Measurements from ENCODE around the gene CHKA. TPM values are rescaled to one million over a fixed set of nuclear protein-coding genes. Genes with fewer than 3 reads are reported as not detected.
A peak's percentile ranks its signal among the peaks of the same experiment; 100 is the strongest.

Gene CHKA
- total and polyA plus RNA-seq, 9 of the 15 experiments (the other 6 are each of a cell fraction or from before 2014, with no cell fraction given) = 3.6 to 37.0 (median 30.2) TPM

GRCh38 chr11:68003846-68004550 lies 117.2 kb downstream of the CHKA start, which contains the start of gene UNC93B1 (continued):
- TF ChIP-seq, protein P1, sequence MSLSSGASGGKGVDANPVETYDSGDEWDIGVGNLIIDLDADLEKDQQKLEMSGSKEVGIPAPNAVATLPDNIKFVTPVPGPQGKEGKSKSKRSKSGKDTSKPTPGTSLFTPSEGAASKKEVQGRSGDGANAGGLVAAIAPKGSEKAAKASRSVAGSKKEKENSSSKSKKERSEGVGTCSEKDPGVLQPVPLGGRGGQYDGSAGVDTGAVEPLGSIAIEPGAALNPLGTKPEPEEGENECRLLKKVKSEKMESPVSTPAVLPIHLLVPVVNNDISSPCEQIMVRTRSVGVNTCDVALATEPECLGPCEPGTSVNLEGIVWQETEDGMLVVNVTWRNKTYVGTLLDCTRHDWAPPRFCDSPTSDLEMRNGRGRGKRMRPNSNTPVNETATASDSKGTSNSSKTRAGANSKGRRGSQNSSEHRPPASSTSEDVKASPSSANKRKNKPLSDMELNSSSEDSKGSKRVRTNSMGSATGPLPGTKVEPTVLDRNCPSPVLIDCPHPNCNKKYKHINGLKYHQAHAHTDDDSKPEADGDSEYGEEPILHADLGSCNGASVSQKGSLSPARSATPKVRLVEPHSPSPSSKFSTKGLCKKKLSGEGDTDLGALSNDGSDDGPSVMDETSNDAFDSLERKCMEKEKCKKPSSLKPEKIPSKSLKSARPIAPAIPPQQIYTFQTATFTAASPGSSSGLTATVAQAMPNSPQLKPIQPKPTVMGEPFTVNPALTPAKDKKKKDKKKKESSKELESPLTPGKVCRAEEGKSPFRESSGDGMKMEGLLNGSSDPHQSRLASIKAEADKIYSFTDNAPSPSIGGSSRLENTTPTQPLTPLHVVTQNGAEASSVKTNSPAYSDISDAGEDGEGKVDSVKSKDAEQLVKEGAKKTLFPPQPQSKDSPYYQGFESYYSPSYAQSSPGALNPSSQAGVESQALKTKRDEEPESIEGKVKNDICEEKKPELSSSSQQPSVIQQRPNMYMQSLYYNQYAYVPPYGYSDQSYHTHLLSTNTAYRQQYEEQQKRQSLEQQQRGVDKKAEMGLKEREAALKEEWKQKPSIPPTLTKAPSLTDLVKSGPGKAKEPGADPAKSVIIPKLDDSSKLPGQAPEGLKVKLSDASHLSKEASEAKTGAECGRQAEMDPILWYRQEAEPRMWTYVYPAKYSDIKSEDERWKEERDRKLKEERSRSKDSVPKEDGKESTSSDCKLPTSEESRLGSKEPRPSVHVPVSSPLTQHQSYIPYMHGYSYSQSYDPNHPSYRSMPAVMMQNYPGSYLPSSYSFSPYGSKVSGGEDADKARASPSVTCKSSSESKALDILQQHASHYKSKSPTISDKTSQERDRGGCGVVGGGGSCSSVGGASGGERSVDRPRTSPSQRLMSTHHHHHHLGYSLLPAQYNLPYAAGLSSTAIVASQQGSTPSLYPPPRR (CRISPR knock-in tag; IDR thresholded peaks at IDR 0.05; ENCODE audit: borderline replicate concordance) = no peak
- TF ChIP-seq PHF8 (IDR thresholded peaks at IDR 0.05; ENCODE audit: borderline replicate concordance, low read length) (peak; percentile 70; the same call in 1 of the 2 replicates), FOXP1 (CRISPR knock-in tag; IDR thresholded peaks at IDR 0.05) (no peak), ZNF431 (CRISPR knock-in tag; IDR thresholded peaks at IDR 0.05) (no peak), ZFX (CRISPR knock-in tag; IDR thresholded peaks at IDR 0.05) (no peak; the same call in 1 of the 2 replicates), MITF (IDR thresholded peaks at IDR 0.05) (no peak), ASH1L (IDR thresholded peaks at IDR 0.05; ENCODE audit: borderline replicate concordance, low read depth, partially characterized antibody) (no peak), ZNF282 (CRISPR knock-in tag; IDR thresholded peaks at IDR 0.05) (no peak), KDM2B (CRISPR knock-in tag; IDR thresholded peaks at IDR 0.05) (no peak), ZFPM2 (CRISPR knock-in tag; IDR thresholded peaks at IDR 0.05) (no peak), NFIX (CRISPR knock-in tag; IDR thresholded peaks at IDR 0.05; ENCODE audit: low read depth) (no peak), FOXJ2 (tag; IDR thresholded peaks at IDR 0.05) (no peak), ERF (CRISPR knock-in tag; IDR thresholded peaks at IDR 0.05) (no peak), GTF2A2 (tag; IDR thresholded peaks at IDR 0.05) (no peak), PKNOX1 (IDR thresholded peaks at IDR 0.05) (no peak)
- TF ChIP-seq, protein P2, sequence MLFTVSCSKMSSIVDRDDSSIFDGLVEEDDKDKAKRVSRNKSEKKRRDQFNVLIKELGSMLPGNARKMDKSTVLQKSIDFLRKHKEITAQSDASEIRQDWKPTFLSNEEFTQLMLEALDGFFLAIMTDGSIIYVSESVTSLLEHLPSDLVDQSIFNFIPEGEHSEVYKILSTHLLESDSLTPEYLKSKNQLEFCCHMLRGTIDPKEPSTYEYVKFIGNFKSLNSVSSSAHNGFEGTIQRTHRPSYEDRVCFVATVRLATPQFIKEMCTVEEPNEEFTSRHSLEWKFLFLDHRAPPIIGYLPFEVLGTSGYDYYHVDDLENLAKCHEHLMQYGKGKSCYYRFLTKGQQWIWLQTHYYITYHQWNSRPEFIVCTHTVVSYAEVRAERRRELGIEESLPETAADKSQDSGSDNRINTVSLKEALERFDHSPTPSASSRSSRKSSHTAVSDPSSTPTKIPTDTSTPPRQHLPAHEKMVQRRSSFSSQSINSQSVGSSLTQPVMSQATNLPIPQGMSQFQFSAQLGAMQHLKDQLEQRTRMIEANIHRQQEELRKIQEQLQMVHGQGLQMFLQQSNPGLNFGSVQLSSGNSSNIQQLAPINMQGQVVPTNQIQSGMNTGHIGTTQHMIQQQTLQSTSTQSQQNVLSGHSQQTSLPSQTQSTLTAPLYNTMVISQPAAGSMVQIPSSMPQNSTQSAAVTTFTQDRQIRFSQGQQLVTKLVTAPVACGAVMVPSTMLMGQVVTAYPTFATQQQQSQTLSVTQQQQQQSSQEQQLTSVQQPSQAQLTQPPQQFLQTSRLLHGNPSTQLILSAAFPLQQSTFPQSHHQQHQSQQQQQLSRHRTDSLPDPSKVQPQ (CRISPR knock-in tag; IDR thresholded peaks at IDR 0.05; ENCODE audit: borderline replicate concordance) = 0 out of 2 replicates have a peak, but pooled peaks have one; percentile 19
- TF ChIP-seq, protein P3, sequence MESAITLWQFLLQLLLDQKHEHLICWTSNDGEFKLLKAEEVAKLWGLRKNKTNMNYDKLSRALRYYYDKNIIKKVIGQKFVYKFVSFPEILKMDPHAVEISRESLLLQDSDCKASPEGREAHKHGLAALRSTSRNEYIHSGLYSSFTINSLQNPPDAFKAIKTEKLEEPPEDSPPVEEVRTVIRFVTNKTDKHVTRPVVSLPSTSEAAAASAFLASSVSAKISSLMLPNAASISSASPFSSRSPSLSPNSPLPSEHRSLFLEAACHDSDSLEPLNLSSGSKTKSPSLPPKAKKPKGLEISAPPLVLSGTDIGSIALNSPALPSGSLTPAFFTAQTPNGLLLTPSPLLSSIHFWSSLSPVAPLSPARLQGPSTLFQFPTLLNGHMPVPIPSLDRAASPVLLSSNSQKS (CRISPR knock-in tag; IDR thresholded peaks at IDR 0.05) = no peak
